Pulmonary artery endothelial cell (primary cell): ENCODE data around the gene MID1IP1. TPM values are rescaled to one million over a fixed set of nuclear protein-coding genes. Genes with fewer than 3 reads are reported as not detected.
A peak's percentile ranks its signal among the peaks of the same experiment; 100 is the strongest.

Experiments
- DNase-seq: peaks from one replicate; pipeline ENCODE4 v3.0.0-alpha.2; 2011; ENCODE audit warnings: low read depth, low spot score
- total RNA-seq: library from RNA; depleted of rRNA; stranded (reverse); fragments of >200 nt; gene quantifications from 2 replicates; pipeline ENCODE4 v1.2.3, GENCODE V29; 2014

MID1IP1 gene
- total RNA-seq = 29.5 and 30.4 TPM in 2 replicates

DNA sequence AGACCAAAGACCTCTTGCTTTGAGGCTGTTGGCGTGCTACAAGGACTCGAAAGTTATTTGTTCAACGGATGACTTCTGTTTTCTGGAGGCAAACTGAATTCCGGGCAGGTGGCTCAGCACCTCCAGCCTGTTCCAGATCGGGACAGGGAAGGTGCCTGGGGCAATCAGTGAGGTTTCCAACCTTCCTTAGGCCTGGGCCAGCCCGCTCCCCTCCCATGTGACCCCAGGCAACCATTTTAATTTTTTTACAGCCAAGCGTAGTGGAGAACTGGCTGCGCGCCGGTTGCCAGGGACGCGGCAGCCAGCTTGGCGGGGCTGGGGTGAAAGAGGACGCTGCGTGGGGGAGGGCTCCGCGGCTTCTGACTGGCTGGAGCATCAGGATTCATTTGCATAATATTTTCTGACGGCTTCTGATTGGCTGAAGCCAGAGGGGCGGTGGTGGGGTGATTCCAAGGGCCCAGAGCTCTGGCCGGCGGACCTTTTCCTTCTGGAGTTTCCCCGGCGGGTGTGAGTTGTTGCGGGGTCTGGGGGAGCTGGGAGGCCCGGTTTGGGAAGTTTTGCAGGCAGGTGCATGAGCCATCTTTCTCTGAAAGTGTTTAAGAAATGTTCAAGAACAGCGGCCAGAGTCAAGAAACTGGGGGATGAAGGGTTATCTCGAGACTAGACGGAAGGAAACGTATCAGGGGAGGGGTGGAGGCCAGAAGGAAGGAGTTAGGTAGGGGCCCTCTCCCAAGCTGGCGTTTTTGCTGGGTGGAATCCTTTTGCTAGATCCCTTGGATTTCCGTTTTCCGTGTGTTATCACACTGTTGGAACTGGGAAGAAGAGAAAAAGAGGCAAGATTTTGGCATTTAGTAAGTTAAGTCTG, at the start of gene MID1IP1:
Gene MID1IP1, plus strand, starts transcription at position 479 of the 865 bp plus-strand sequence. CDS start 3,488 bp downstream, outside the sequence.
- DNase-seq = peak; percentile 68

DNA sequence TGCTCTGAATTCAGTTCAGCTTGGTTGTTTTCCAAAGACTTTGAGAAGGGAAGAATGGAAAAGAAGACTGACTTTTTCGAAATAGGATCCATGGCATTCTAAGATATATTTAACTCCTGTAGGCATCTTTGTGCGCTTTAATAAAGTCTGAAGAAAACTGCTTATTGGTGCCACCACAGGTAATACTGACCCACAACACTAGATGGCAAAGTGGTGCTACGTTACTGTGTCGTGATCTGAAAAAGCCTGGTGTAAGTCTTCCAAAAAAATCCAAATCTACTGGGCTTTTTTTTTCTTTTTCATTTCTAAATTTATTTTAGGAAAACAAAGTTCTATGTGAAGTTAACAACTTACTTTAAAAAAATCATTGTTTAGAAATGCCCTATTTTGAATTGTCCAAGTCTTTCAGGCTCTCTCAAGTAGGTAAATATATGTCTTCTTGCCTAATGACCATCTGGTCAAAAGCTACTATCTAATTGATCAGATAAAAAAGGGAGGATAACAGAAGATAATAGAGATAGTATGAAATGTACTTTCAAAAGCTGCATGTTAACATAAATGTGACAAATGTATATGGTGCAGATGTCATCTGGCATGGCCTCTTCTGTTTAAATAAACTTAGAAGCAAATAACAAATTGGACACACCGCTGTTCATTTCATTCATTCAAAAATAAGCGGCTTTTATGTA, 47.0 kb upstream of the MID1IP1 start:
- peak; percentile 2 for DNase-seq

DNA sequence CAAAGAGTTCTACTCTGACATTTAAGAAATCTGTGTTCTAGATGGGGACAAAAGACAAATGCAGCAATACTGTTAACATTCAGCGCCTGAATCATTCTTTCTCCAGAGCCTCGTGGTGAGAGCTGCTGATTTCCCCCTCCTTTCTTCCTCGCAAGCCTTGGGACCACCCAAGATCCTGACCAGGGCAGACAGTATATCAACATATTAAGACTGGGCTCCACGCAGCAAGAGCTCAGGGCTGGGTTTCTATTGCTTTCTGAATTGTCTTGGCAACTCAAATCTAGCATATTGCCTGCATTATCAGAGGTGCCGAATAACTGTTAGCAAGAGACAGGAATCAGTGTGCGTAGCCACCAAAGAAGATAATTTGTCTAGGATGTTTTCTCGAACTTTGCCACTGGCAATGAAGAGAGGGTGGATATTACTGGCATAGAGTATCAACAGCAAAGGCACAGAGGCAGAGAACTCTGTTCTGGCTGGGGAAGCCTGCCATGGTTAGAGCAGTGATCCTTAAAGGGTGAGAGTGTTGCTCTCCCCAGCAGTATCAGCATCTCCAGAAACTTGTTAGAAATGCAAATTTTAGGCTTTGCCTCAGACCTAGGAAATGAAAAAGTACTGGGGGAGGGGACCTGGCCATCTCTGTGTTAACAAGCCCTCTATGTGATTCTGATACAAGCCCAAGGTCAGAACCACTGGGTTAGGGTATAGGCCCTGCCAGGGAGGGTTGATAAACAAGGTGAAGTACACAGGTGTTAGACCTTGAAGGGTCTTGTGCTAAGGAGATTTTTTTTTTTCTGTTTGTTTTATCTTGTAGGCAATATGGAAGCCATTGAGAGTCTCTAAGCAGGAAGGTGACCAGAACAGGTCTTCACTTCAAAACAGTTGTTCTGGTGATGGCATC, 46.2 kb upstream of the MID1IP1 start:
- DNase-seq = no peak

DNA sequence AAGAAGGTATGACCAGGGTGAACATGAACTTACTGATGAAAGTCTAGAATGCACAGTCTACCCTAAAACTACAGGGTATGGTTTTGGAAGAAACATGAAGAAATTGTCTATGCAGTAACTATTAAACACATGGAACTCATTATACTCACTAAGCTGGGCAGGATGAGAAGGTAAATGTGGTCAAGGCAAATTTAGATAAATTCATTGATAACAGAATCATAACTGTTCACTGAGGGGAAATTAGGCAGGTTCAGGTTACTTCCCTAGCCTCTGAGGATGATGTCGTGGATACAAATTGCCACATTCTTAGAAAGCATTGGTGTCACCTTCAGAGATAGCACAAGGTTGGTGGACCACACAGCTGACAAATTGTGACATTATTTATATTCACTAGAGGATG, 40.4 kb upstream of the MID1IP1 start:
- DNase-seq = no peak

GRCh38 chrX:38768079-38768478, 33.2 kb upstream of the MID1IP1 start:
- no peak for DNase-seq

DNA sequence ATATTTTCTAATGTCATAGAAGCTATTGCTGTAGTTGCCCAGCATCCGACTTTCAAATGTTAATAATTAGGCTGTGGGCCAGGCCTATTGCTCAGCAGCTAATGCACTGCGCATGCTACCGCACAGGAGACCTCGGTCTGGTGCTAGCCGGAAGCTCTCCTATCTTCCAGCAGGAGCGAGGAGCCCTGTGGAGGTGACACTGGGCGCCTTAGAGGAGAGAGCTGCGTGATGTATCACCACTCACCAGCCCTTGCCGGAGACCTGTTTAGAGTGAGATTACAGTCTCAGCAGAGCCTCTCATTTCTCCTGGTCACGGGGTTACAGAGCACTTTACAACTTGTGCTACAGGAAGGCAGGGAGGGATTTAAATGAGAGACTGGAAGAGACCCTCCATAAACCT, 31.1 kb upstream of the MID1IP1 start:
- no peak for DNase-seq

- no peak for DNase-seq
These were observed 27.0 kb upstream of the MID1IP1 start for GRCh38 chrX:38774249-38774648.

DNA sequence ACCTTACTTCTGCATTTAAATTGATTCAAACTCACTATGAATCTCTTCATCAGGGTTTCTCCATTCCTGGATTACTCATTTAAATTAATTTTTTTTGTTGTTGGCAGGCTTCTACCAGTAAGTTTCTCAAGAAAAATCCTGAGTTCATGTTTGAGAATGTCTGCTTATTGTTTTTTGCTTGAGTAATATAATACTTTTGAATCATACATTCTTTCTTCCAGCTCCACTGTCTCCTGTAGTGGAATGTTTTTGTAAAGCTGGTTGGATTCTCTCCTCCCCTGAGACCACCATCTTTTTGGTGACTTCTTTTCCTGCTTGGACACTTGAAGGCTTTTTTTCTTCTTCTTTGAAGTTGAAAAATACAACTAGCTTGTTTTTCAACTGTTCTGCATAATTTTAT, 4.3 kb upstream of the MID1IP1 start:
- no peak for DNase-seq

DNA sequence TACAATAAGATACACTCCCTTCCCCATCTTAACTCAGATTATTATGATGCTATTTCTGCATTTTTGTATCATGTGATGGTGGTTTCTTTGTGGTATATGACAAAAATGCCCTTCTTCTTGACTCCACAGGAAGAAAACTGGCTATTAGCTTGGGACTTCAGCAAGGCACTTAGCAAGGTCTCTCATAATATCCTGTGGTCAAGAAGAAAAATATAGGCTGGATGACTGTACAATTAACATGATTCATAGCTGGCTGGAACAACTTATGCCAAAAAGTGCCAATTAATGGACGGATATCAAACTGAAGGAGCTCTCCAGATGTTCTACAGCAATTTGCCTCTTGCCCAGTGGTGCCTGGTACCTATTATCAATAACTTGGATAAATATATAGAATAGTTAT, 2.3 kb upstream of the MID1IP1 start:
- no peak for DNase-seq

- no peak for DNase-seq
These were observed 1.2 kb upstream of the MID1IP1 start for GRCh38 chrX:38799995-38800580.

GRCh38 chrX:38803243-38803587, 2.0 kb downstream of the MID1IP1 start:
- DNase-seq = no peak

DNA sequence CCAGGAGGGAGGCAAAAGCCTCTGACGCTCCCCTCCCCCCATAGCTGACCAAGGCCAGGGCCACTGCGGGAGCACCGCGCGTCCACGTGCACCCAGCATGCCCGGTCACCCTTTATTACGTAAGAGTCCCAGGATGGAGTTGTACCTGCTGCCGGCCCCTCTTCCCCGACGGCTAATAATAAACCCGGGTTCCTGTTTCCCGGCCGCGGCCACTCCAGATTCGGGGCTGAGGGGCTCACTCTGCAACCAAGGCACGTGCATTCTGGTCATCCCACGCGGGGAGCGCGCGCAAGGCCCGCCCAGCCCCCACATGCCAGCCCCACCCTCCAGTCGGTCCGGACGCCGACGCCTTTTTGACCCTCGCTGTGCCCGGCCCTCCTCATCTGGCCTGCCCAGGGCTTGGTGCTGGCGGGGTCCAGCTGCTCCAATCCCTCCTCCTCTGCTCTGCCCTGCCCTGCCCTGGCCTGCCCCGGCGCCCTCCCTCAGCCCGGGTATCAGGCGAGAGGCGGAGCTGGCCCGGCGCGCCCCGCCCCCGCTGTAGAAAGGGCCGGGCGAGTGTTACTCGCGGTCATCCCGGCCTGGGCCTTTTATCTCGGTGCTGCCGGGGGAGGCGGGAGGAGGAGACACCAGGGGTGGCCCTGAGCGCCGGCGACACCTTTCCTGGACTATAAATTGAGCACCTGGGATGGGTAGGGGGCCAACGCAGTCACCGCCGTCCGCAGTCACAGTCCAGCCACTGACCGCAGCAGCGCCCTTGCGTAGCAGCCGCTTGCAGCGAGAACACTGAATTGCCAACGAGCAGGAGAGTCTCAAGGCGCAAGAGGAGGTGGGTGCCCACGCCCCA, 2.6 kb downstream of the MID1IP1 start:
- no peak for DNase-seq

DNA sequence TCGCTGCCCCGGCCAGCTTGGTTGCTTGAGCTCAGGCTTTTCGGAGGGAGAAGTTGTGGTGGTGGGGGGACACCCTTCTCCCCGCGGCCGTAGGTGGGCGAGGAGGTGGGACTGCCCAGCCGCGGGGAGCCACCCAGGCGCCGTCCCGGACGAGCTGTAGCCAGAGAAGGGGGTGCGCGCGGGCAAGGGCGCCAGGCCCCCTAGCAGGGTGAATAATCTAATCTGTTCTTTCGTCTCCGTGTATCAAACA, 3.1 kb downstream of the MID1IP1 start:
- no peak for DNase-seq

DNA sequence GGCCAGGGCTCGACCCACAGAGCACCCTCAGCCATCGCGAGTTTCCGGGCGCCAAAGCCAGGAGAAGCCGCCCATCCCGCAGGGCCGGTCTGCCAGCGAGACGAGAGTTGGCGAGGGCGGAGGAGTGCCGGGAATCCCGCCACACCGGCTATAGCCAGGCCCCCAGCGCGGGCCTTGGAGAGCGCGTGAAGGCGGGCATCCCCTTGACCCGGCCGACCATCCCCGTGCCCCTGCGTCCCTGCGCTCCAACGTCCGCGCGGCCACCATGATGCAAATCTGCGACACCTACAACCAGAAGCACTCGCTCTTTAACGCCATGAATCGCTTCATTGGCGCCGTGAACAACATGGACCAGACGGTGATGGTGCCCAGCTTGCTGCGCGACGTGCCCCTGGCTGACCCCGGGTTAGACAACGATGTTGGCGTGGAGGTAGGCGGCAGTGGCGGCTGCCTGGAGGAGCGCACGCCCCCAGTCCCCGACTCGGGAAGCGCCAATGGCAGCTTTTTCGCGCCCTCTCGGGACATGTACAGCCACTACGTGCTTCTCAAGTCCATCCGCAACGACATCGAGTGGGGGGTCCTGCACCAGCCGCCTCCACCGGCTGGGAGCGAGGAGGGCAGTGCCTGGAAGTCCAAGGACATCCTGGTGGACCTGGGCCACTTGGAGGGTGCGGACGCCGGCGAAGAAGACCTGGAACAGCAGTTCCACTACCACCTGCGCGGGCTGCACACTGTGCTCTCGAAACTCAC, 3.6 kb downstream of the MID1IP1 start:
- no peak for DNase-seq

DNA sequence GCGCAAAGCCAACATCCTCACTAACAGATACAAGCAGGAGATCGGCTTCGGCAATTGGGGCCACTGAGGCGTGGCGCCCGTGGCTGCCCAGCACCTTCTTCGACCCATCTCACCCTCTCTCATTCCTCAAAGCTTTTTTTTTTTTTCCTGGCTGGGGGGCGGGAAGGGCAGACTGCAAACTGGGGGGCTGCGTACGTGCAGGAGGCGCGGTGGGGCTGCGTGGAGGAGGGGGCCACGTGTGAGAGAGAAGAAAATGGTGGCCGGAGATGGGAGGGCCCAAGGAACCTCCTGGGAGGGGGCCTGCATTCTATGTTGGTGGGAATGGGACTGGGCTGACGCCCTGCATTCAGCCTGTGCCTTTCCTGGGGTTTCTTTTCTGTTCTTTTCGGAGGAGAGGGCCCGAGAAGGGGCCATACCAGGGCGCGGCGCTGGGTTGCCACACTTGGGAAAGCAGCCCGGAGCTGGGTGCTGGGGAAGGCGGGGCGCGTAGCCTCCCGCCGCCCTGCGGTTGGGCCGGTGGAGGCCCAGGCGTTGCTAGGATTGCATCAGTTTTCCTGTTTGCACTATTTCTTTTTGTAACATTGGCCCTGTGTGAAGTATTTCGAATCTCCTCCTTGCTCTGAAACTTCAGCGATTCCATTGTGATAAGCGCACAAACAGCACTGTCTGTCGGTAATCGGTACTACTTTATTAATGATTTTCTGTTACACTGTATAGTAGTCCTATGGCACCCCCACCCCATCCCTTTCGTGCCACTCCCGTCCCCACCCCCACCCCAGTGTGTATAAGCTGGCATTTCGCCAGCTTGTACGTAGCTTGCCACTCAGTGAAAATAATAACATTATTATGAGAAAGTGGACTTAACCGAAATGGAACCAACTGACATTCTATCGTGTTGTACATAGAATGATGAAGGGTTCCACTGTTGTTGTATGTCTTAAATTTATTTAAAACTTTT, 4.5 kb downstream of the MID1IP1 start:
- DNase-seq = no peak

DNA sequence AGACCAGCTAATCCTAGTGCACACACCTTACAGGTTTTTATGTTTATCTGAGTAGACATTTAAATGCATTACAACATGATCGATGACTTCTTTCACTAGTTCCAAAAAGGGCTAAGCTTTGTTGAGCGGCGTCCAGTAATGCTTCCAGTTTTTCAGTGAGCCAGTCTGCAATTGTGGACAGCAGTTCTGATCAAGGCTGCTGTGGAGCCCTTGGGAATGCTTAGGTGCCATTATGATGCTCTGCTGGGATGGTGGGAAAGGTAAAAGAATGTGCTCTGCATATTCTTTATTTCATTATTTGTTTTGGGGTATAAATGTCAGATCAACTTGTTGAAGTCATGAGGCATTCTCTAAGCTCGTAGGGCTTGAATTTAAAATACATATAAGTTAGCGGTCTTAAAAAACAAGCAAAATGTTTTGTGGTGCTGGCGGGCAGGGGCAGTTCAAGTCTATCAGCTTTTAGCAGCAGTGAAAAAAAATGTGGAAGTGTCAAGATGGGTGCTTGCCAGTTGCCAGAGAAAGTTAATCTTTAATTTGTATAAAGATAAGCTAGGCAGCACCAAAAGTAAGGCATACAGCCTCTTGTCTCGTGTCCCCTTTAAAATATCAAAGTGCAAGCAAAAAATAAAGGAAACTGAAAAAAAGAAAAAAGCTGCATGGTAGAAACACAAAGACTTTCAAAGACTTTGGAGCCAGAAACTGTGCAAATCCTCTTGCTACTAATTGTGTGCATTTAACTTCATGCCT, 5.8 kb downstream of the MID1IP1 start:
- no peak for DNase-seq

- no peak for DNase-seq
These were observed 6.6 kb downstream of the MID1IP1 start for GRCh38 chrX:38807873-38808272.

- DNase-seq = no peak
These were observed 10.4 kb downstream of the MID1IP1 start for GRCh38 chrX:38811515-38812243.
